NCI-H446 treated with DMSO at 0.1 percent for 48 hours (cell line): Measurements from ENCODE around the gene ZNF23.
"Not testable (repeated sequence)": the region's sequence is repeated elsewhere in the genome, so short reads cannot be mapped to it uniquely, and the experiment has no call there.

Source experiments
- DNase-seq: peaks from one replicate; lab custom pipeline; 2025; lab: John Stamatoyannopoulos, UW

Gene ZNF23

DNA sequence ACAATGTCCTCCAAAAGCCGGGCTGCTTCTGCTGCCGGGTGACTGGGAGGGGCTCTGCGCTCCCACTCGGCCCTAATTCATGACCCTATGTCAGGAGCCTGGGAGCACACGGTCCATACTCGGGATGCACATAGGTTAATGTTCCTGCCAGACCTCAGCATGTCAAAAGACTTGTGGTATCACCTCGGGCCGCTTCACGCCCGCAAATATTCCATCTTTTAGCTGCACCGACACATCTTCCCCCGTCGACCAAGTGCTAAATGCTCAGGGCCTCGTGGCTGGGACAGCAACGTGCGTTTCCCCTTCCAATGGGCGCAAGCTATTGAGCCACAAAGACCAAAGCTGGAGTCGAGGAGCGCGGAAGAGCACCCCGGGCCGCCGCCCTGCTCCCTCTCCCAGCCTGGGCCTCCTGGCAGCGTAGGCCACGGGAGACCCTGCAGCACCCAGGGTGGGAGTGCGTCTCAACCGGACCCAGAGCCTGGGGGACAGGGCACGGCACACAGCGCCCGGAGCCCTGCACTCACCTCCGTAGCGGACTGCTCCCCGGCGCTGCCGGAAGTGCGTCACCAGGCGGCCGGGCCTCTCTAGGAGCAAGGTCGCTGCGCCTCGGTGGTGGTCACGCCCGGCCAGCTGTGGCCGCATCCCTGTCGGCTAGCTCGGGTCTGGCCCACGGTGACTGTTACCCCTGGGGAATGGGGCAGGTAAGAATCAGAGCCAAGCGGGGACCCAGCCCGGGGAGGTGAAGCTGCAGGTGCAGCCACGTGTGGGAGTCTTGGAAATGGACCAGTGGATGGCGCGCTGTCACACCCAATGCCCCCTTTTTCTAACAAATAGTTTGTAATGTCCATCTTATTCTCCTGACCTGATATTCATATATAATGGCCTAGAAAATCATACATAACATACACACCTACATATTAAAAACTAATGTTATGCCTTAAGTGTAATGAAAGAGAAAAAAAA lies at the start of gene ZNF23:
ZNF23 (minus strand) TSS at position 562 of the 963 bp plus-strand sequence. CDS start 5,451 bp downstream, outside the sequence.
- DNase-seq, result peak; percentile 7

DNA sequence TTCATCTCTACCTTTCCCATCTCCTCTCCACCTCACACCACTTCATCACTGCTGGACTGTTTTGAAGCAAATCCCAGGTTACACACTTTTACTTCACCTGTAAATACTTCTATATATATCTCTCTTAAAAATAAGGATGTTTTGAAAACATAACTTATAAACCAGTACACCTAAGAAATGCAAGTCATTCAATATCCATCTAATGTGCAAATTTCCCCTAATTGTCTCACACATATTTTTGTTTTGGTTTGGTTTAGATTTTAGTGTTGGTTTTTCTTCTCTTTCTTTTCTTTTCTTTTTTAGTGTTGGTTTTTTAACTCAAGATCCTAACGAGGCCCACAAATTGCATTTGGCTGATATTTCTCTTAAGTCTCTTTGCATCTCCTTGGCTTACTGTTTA lies 45.0 kb upstream of the ZNF23 start:
- DNase-seq, result no peak

DNA sequence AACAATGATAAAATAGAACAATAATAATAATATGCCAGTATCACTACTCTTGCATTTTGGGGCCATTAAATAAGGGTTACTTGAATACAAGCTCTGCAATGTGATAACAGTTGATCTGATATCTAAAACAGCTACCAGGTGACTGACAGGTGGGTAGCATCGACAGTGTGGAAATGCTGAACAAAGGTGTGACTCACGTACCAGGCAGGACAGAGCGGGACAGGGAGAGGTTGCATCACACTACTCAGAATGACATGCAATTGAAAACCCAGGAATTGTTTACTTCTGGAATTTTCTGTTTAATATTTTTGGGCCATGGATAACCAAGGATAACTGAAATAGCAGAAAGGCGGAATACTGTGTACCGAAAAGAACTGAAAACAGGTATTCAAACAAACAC lies 42.9 kb upstream of the ZNF23 start:
- no peak for DNase-seq

DNA sequence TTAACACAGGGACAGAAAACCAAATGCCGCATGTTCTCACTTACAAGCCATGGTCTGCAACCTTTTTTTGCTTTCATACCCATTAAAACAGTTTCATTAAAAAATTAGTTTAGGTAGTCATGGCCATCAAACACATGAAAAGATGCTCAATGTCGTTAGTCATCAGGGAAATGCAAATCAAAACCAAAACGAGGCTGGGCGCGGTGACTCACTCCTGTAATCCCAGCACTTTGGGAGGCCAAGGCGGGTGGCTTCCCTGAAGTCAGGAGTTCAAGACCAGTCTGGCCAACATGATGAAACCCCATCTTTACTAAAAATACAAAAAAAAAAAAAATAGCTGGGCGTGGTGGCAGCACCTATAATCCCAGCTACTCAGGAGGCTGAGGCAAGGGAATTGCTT lies 42.0 kb upstream of the ZNF23 start:
- DNase-seq, result not testable (repeated sequence)

DNA sequence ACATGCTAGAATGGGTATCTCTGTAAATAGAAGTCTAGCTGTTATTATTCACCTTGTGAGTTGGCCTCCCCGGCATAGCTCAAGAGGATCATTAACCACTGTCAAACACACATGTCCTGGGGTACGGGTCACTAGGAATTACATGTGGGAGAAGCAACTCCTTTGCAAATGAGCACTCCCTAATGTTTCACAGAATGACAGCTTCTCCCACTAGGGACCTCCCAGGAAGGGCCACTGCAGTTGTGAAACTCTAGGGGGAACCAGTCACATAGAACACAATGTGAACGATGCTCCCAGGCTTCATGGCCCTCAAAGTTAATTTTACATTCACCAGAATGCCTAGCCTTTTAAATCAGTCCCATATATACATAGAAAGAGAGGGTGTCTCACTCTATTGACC lies 39.5 kb upstream of the ZNF23 start:
- no peak for DNase-seq

DNA sequence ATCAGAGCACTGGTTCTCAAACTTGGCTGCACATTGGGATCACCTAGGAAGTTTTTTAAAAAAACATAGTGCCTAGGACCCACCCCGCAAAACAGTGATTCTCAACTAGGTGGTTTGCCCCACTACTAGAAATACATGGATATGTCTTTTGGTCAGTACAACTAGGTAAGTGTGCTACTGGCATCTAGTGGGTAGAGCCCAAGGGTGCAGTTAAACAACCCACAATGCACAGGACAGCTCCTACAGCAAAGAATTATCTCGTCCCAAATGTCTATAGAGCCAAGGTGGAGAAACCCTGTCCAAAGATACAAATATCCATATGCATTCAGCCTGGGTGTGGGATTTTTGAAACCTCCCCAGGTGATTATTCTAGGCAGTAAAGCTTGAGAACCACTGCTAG lies 38.9 kb upstream of the ZNF23 start:
- DNase-seq, result no peak

DNA sequence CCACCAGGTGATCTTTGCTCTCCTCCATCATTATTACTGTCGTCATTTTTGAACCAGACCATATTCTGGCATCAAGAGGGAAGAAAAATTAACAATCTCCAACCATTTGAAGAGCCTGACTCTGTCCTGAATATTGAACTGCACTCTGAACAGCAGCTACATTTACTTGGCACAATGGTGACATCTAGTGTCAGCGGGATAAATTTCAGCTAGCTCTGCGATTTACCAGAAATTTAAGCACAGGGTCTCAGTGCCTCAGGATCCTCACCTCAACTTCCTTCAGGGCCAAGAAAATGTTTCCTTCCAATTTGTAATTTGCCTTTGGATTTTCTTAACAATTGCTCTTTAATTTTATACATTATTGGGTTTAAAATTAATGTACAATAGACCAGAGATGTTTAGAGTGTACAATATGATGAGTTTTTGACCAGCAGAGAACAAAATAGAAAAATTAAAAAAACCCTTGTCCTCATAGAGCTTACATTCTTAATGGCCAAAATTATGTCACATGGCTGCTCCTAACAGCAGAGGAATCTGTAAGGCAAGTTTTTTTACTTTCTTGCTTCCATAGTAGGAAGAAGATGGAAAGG lies 37.8 kb upstream of the ZNF23 start:
- DNase-seq, result no peak

DNA sequence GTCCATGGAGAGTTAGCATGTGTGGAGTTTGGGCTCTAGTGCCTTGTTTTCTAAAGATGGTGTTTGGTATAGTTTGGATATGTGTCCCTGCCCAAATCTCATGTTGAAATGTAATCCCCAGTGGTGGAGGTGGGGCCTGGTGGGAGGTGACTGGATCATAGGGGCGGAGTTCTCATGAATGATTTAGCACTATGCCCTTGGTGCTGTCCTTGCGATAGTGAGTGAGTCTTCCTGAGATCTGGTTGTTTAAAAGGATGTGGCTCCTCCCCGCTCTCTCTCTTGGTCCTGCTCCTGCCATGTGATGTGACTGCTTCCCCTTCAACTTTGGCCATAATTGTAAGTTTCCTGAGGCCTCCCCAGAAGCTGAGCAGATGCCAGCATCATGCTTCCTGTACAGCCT lies 36.0 kb upstream of the ZNF23 start:
- DNase-seq, result no peak

DNA sequence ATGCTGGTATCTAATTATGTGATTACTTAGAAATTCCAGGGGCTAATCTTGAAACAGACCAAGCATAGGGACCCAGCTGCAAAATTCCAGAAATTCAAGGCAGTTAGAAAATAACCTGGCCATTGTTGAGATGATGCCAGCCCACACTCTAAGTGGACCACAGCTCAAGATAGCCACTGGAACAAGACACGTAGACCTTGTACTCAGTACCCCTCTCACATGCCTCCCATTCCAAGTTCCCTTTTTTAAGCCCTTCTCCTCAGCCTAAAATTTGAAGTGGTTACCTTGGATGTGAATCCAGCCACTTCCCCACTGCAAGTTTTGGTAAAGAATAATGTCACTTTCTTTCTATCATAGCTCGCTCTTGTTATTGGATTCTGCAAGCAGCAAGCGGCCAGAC lies 31.2 kb upstream of the ZNF23 start:
- DNase-seq, result no peak

DNA sequence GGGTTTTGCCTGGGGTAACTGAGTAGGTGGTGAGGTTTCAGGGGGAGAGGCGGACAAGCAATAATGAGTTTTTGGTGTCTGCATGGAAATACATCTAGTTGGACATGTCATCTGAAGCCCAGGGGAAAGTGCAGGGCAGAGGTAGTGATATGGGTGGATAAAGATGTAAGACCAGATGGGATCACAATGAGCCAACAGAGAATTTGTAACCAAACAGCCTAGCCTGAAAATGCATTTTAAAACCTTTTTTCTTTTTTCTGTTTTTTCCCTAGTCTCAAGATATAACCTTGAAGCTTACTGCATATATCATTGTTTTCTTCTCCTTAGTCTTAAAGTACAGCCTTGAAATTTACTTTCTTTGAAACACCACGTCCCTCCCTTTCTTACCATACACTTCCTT lies 30.7 kb upstream of the ZNF23 start:
- DNase-seq, result no peak

DNA sequence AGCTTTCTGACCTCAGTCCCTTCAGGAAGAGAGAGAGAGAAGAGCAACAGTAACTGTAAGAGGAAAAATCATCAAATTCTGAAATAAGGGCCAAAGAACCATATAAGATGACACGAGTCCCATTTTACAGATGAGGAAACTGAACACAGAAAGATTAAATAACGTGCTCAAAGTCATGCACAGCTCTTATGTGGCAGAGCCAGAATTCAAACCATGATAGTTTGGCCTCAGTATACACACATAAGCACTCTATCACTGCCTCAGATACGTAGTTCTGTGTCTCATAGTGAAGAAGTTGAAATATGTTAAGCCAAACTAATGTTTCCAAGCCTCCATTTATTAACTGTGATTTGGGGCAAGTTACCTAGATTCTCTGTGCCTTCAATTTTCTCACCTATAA lies 29.0 kb upstream of the ZNF23 start:
- no peak for DNase-seq

DNA sequence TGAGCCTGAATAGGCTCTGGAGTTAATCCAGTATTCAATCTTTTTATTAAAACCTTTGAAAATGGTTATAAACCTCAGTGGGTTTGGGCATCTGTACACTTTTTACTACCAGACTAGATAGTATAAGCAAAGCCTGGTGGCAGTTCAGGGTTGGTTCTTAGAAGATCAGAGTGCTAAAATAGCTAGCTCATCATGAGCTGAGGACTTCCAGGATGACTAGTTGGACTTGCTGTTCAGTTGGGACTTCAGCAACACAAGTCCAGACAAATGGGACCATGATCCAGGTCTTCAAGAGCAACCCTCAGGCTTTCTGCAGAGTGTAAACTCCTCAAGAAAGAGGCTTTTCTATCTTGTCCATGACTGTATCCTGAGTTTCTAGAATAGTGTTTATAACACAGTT lies 28.3 kb upstream of the ZNF23 start:
- no peak for DNase-seq

DNA sequence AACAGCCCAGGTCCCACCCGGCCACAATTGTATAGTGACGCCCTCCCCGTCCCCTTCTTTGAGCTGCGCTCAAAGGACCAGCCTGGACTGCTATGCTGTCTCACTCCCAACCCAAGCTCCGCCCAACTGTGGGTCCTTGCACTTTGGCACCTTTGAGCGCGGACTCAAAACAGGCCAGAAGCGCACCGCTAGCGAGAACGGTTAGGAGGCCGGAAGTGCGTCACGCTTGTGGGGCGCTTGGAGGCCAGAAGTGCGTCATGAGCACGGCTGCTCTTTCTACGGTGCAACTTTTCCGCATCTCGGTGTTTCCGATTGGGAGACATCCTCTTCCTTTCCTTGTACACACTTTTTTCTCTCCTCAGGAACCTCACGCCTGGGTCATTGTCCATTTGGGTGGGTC lies 27.1 kb upstream of the ZNF23 start, which contains the start of gene ZNF19:
ZNF19 (minus strand) TSS at position 203 of the 400 bp plus-strand sequence. CDS start 7,210 bp downstream, outside the sequence.
- no peak for DNase-seq

DNA sequence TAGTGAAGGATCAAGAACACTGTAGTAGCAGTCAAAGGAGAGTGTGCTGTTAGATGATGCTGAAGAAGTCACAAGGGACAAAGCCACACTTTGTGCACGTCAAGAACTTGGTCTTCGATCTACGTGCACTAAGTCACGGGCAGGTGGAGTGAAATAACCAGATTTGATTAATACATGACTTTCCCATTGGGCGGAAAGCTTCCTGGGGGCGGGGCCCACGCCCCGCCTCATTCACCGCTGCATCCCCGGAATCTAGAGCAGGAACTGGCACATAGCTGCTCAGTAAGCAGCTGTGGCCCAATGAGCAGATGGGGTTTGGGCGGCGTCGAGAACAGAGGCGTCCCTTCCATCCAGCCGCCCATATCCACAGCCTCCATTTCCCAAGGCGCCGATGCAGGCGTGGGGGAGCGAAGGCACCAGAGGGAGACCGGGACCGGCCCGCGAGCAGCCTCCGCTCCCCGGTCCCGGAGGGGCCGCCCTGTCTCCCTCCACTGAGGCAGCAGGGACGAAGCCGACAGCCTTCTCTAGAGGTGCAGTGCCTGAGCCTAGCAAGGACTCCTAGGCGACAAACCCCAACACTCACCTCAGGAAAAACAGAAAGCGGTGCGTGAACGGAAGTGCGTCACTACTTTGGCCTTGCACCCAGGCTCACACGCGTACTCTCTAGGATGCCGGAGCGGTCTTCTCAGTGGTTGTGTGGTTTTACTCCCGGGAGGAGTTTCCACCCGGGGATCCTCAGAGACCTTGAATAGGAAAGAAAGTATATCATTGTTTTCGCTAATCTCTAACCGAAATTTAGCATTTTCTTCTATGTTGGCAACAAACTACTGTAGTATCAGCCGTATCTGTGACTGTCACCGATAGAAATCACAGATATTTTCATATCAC lies 22.2 kb upstream of the ZNF23 start:
- DNase-seq, result peak; percentile 57

DNA sequence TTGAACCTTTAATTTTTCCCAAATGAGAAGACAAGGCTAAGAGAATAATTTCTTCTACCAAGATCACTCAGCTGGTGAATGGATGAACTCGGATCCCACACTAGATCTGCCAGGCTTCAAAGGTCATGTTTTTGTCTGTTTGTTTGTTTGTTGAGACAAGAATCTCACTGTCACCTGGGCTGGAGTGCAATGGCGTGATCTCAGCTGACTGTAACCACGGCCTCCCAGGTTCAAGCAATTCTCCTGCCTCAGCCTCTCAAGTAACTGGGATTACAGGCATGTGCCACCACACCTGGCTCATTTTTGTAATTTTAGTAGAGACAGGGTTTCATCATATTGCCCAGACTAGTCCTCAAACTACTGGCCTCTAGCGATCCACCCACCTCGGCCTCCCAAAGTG lies 20.5 kb upstream of the ZNF23 start:
- DNase-seq, result no peak

DNA sequence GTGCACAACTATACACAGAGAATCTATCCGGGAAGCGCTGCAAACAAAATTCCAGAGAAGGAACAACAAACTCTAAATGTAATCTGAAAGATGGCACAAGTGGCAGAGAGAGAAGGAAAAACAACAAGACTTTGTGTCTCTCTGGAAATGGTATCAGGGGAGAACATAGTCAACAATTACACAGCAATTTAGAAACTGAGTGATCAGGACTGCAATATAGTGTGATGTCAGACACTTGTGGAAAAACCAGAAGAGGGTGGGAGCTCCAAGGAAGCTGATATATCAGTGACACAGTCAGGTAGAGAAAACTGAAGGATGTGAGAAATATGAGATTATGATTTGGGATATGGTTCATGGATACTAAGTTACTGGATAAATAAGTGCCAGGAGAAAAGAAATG lies 18.9 kb upstream of the ZNF23 start:
- DNase-seq, result no peak

DNA sequence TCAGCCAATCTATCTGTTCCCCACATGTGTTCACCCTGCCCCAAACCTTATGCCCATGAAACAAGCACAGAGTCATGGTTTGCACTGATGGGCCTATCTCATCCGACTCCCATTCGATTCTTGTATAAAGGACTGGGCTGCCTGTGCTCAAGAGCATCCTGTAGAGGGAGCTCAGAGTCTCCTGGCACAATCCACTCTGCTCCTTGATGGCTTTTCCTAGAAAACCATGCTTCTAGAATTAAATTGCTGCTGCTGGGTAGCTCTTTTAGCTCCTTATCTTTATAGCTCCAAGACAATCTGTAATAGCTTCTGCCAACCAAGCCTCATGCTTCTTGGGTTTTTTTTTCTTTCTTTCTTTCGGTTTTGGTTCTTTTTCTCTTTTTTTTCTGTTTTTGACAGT lies 17.4 kb upstream of the ZNF23 start:
- DNase-seq, result no peak

DNA sequence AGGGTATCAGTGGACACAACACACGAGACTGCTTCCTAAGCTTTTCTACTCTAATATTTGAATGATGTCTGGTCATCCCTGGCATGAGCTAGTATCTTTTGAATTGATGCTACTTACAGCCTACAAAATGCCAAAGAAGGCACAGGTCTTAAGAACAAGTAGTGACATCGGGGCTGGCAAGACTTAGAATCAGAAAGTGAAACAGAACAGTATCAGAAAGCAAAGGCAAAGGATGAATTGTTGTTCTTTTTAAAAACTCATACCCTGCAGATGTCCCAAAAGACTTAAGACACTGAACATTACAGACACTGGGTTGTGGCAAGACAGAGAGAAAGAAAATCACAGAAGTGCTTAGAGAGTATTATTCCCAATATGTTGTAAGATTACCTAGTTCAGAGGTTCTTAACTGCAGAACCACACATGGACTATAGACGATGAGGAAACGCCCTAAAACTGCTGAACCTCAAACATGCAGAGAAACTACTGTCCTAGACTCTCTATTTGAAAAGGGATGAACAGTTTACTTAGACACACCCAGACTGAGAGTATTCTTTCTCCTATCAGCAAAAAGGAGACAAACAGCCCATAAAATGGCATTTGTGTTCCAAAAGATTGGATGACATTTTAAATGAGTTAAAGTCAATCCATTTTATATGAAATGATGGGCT lies 14.5 kb upstream of the ZNF23 start:
- DNase-seq, result no peak

DNA sequence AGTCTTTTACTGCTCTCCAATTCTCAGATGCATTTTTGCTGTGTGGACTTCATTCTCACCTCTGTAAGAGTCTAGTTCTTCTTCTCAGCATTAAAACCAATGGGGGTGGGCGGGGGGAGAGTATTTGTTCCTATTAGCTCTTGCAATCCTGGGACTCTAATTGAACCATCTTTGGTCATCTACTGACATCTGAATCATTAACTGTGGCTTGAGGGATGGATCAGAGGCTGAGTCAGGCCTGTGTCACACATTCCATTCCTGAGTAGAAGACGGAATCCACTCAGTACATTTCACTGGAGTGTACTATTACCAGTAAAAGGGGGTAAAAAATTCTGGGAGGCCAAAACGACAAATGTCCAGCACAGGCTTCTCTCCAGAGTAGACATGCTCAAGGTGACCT lies 12.8 kb upstream of the ZNF23 start:
- DNase-seq, result no peak

DNA sequence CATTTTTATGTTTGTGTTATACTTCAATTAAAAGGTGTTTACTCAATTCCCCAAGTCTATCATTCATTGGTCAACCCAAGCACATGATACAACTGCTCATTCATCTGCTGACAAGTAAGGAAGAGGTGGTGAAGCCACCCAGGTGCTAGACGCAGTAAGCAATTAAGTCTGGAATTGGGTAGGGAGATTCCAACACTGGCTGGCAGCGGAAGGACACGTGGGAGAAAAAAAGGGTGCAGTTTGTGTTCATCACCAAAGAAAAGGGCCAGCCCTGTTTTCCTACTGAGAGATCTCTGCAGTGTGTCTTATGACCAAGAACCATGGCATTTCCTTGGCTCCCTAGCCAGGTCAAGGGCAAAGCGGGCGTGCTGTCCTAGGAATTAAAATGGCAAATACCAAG lies 11.8 kb upstream of the ZNF23 start:
- DNase-seq, result no peak

DNA sequence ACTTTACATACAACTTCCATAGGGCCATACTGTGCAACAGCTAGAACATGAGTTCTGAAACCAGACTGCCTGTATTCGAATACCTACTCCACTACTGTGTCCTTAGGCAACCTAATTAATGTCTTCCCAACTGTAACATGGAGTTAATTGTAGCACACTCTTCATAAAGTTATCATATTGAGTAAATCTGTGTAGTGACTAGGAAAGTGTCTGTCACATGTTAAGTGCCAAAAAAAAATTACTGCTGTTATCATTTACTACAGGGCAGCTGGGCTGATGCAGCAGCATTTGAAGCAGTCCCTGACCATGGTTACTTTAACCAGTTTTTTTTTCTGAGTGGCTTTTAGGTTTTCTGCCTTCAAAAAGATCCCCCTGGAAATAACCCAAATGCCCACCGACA lies 10.9 kb upstream of the ZNF23 start:
- DNase-seq, result no peak

DNA sequence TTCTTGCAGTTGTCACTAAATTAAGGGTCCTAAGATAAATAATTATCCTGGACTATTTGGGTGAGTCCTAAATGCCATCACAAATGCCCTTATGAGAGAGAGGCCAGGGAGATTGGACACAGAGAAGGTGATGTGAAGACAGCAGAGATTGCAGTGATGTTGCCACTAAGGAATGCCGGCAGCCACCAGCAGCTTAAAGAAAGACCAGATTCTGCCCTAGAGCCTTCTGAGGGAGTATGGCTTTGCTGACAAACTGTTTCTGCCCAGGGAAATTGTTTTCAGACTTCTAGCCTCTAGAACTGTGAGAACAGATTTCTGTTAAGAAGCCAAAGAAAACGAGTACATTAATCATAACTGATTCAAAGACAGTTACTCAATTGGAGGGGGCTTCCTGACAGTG lies 10.0 kb upstream of the ZNF23 start:
- DNase-seq, result no peak
